H1 (cell line): Measurements from ENCODE around the gene GTF2A1L. TPM values are rescaled to one million over a fixed set of nuclear protein-coding genes. Genes with fewer than 3 reads are reported as not detected.

ENCODE experiments used
- ASH2L ChIP-seq: fragments of 200-600, 300-600 bp; sonication (generic); IDR thresholded peaks from one replicate; pipeline ENCODE4 v1.7.1; 2017; ENCODE audit warnings: low read length
- BCL11A ChIP-seq, 2 experiments: IDR thresholded peaks; one replicate each; pipeline ENCODE4 v1.6.1; 2011; ENCODE audit warnings: low read depth in 2 of 2, low read length in 2 of 2, mild to moderate bottlenecking in 2 of 2
- EP300 ChIP-seq, 2 experiments: IDR thresholded peaks; 1 replicate in 1 of 2; 2 replicates in 1 of 2; pipeline ENCODE4 v1.6.1; 2011 to 2012; ENCODE audit warnings: low read depth in 2 of 2, low read length in 2 of 2, mild to moderate bottlenecking in 2 of 2, borderline replicate concordance in 1 of 2, inconsistent platforms in 1 of 2, moderate library complexity in 1 of 2
- EZH2 ChIP-seq: fragments of 200-600 bp; sonication (generic); IDR thresholded peaks from 2 replicates; pipeline ENCODE4 v1.7.1; 2012; ENCODE audit warnings: low read depth, mild to moderate bottlenecking, moderate library complexity, low read length, inconsistent platforms; ENCODE audit not compliant: severe bottlenecking
- NRF1 ChIP-seq: IDR thresholded peaks from 2 replicates; pipeline ENCODE4 v1.6.1; 2011; ENCODE audit warnings: mild to moderate bottlenecking, low read depth, low read length, improper control_type of control experiment
- POLR2AphosphoS5 ChIP-seq: IDR thresholded peaks from 2 replicates; pipeline ENCODE4 v1.6.1; 2011; ENCODE audit warnings: low read depth, low read length
- RXRA ChIP-seq: IDR thresholded peaks from 2 replicates; pipeline ENCODE4 v1.6.1; 2011; ENCODE audit warnings: low read depth, mild to moderate bottlenecking, low read length, moderate library complexity; ENCODE audit not compliant: insufficient read depth
- SAP30 ChIP-seq: fragments of 300-600 bp; sonication (generic); IDR thresholded peaks from 2 replicates; pipeline ENCODE4 v1.7.1; 2012; ENCODE audit warnings: low read length, moderate library complexity, mild to moderate bottlenecking, inconsistent platforms; ENCODE audit not compliant: insufficient read depth, insufficient replicate concordance
- polyA plus RNA-seq, 7 experiments: library from polyadenylated mRNA; depleted of rRNA in 3 of 7; stranded (reverse) in 5 of 7; unstranded in 2 of 7; fragments of >200 nt in 5 of 7; fragments of 200-250 nt in 2 of 7; gene quantifications; 1 replicate in 5 of 7; 2 replicates in 1 of 7; 4 replicates in 1 of 7; pipeline versions ENCODE4 v1.2.1 to v1.2.3, GENCODE V29; 2011 to 2013; ENCODE audit warnings: missing spikeins in 2 of 7, mixed read lengths in 2 of 7
- total RNA-seq: library from RNA; stranded (reverse); fragmentation: NEBNext Ultra II Directional; extraction: Animal tissue kit (Norgen Biotek cat#: 25700); gene quantifications from 2 replicates; pipeline ENCODE4 v1.2.1, GENCODE V29; 2021

GTF2A1L gene
- total and polyA plus RNA-seq, 2 of the 8 experiments (the other 6 are each of a cell fraction or from before 2014, with no cell fraction given) = 0.18 TPM; not detected in 1

- no peak for TF ChIP-seq EZH2
- no peak for TF ChIP-seq BCL11A (IDR thresholded peaks at IDR 0.05; ENCODE audit: low read depth in 2 of 2, low read length in 2 of 2)
- TF ChIP-seq NRF1 = no peak
- no peak for TF ChIP-seq RXRA
- no peak for TF ChIP-seq EP300 (IDR thresholded peaks at IDR 0.05; ENCODE audit: borderline replicate concordance in 1 of 2, low read depth in 2 of 2, low read length in 2 of 2)
- no peak for TF ChIP-seq ASH2L
- TF ChIP-seq POLR2AphosphoS5 = no peak
- TF ChIP-seq SAP30 = no peak
Measured at GRCh38 chr2:48626047-48626446, 8.4 kb downstream of the GTF2A1L start (continued).
